ENCODE measurements around the gene ZSWIM6.

GRCh38 chr5:61298066-61298465 is 34.0 kb upstream of the ZSWIM6 start:
- TF ChIP-seq CTCF (IDR thresholded peaks at IDR 0.05) (no peak), NRF1 (IDR thresholded peaks at IDR 0.05; ENCODE audit: low read depth, low read length) (no peak), FOXM1 (IDR thresholded peaks at IDR 0.05; ENCODE audit: low read depth) (no peak), EP300 (IDR thresholded peaks at IDR 0.05; ENCODE audit: borderline replicate concordance in 1 of 2, low read depth in 1 of 2, low read length in 1 of 2) (no peak), ZBTB33 (IDR thresholded peaks at IDR 0.05; ENCODE audit: borderline replicate concordance, low read depth) (no peak), MXI1 (IDR thresholded peaks at IDR 0.05; ENCODE audit: low read depth, low read length) (no peak), TEAD4 (IDR thresholded peaks at IDR 0.05; ENCODE audit: borderline replicate concordance, insufficient read depth) (no peak), POLR2AphosphoS5 (IDR thresholded peaks at IDR 0.05; ENCODE audit: low read depth, low read length) (no peak), RCOR1 (IDR thresholded peaks at IDR 0.05; ENCODE audit: low read length) (no peak), EZH2phosphoT487 (IDR thresholded peaks at IDR 0.05; ENCODE audit: borderline replicate concordance, low read depth) (no peak), USF1 (IDR thresholded peaks at IDR 0.05; ENCODE audit: borderline replicate concordance, low read depth) (no peak), GABPA (IDR thresholded peaks at IDR 0.05; ENCODE audit: low read depth) (no peak), RXRA (IDR thresholded peaks at IDR 0.05; ENCODE audit: borderline replicate concordance, low read depth) (no peak), TAF1 (IDR thresholded peaks at IDR 0.05; ENCODE audit: borderline replicate concordance, low read depth, low read length) (no peak)

All from SK-N-SH (cell line).